CD4-positive, alpha-beta T cell (primary cell): ENCODE results near the gene CD38. TPM values are rescaled to one million over a fixed set of nuclear protein-coding genes. Genes with fewer than 3 reads are reported as not detected.

ENCODE experiments used
- ATAC-seq: fragments of 200-7000 bp; cut with Tn5 transposase; one replicate; pipeline ENCODE4 v1.10.0; 2022; ENCODE audit warnings: mild to moderate bottlenecking; ENCODE audit not compliant: poor library complexity
- CTCF ChIA-PET: fragments of 350-600 bp; sonication (Branson Sonifier 250); formaldehyde crosslinking; loops from one replicate; lab custom pipeline; 2021; ENCODE audit warnings: antibody characterized with exemption, inconsistent platforms; lab: Charles Lee
- POLR2A ChIA-PET: fragments of 350-600 bp; sonication (Branson Sonifier 250); formaldehyde crosslinking; loops from one replicate; lab custom pipeline; 2021; ENCODE audit warnings: antibody characterized with exemption, inconsistent platforms; lab: Charles Lee
- DNase-seq, 14 experiments: peaks; one replicate each; pipeline ENCODE4 v3.0.0-alpha.2; 2013 to 2020; ENCODE audit warnings: mixed read lengths in 2 of 14
- H3K27ac ChIP-seq, 2 donors: one replicate each; pipeline versions ENCODE4 v1.5.1 to v1.7.0; 2013; ENCODE audit warnings: low read length in 2 of 2, low read depth in 1 of 2, mild to moderate bottlenecking in 1 of 2
- H3K27me3 ChIP-seq, 2 experiments: 1 replicate in 1 of 2; 2 replicates in 1 of 2; pipeline versions ENCODE4 v1.6.1 to v1.7.0; 2013; ENCODE audit warnings: low read length in 2 of 2, control low read depth in 1 of 2, mild to moderate bottlenecking in 1 of 2, moderate library complexity in 1 of 2; ENCODE audit not compliant: insufficient read depth in 2 of 2, control insufficient read depth in 1 of 2
- H3K36me3 ChIP-seq: one replicate; pipeline ENCODE4 v1.6.1; 2013; ENCODE audit warnings: low read length, control low read depth; ENCODE audit not compliant: insufficient read depth
- H3K4me1 ChIP-seq: one replicate; pipeline ENCODE4 v1.6.1; 2013; ENCODE audit warnings: low read length, control low read depth; ENCODE audit not compliant: insufficient read depth
- H3K4me3 ChIP-seq: one replicate; pipeline ENCODE4 v1.5.1; 2013; ENCODE audit warnings: mild to moderate bottlenecking, low read length, moderate library complexity
- H3K9me3 ChIP-seq, 2 experiments: 1 replicate in 1 of 2; 2 replicates in 1 of 2; pipeline versions ENCODE4 v1.6.1 to v1.7.0; 2013; ENCODE audit warnings: low read length in 2 of 2, mild to moderate bottlenecking in 2 of 2, control low read depth in 1 of 2, moderate library complexity in 1 of 2; ENCODE audit not compliant: control insufficient read depth in 1 of 2, insufficient read depth in 1 of 2
- H3K27ac Mint-ChIP-seq: one replicate; pipeline ENCODE4 v1.8.0; 2020; ENCODE audit warnings: mixed read lengths
- H3K27me3 Mint-ChIP-seq: one replicate; pipeline ENCODE4 v1.8.0; 2021; ENCODE audit warnings: mixed read lengths
- H3K36me3 Mint-ChIP-seq: one replicate; pipeline ENCODE4 v1.8.0; 2021; ENCODE audit warnings: low read depth, mixed read lengths
- H3K4me1 Mint-ChIP-seq: one replicate; pipeline ENCODE4 v1.8.0; 2021; ENCODE audit warnings: low read depth, mixed read lengths
- H3K4me3 Mint-ChIP-seq: one replicate; pipeline ENCODE4 v1.8.0; 2020; ENCODE audit warnings: mild to moderate bottlenecking, mixed read lengths
- H3K9me3 Mint-ChIP-seq: one replicate; pipeline ENCODE4 v1.8.0; 2020; ENCODE audit warnings: mixed read lengths
- CTCF ChIP-seq: fragments of 200-600 bp; IDR thresholded peaks from one replicate; pipeline ENCODE4 v1.8.0; 2022; ENCODE audit warnings: antibody characterized with exemption, mild to moderate bottlenecking
- intact Hi-C, 2 experiments: fragments of 100-400 bp; cut with DNase I in 1 of 2; cut with micrococcal nuclease in 1 of 2; formaldehyde crosslinking; loops; one replicate each; pipeline versions ENCODE4 v1.15.1 to v1.9.0; 2023 to 2025; cut with DNase I, micrococcal nuclease
- total RNA-seq, 174 experiments: library from RNA in 2 of 174; stranded (reverse) in 2 of 174; gene quantifications; one replicate each; pipeline ENCODE4 v1.2.3 and lab custom pipeline; 2021 to 2026

Gene CD38
- total RNA-seq, 2 experiments from 2014 or later, result 9.6 to 9.9 TPM

DNA sequence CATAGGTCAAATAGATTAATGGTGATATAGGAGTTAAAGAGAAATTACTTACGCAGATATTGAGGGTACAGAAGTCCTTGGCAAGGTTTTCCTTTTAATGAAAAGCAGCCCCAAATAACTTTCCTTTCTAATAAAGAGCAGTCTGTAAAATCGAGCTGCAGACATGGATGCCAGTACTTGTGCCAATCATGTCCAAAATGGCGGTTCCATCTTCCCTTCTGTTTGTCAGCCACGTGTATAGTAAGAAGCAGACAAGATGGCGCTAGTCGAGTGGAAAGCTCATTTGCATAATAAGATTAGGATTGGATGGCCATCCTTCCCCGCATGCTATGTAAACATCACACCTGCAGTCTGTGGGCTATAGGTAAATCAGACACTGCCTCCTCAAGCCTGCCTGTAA lies 92.0 kb downstream of the CD38 start:
- Histone ChIP-seq H3K27ac (no peak overlapping the region), H3K36me3 (no peaks in the 10 kb centered on the region), H3K4me3 (no peak overlapping the region), H3K27me3 (peaks cover 0 to 3% of the 10 kb centered on the region in 2 experiments), H3K9me3 (no peaks in the 10 kb centered on the region), H3K4me1 (no peaks in the 10 kb centered on the region)
- ATAC-seq (no peak), DNase-seq (no peak)
- H3K4me1 Mint-ChIP-seq, result no peaks in the 10 kb centered on the region
- no peak for TF ChIP-seq CTCF
- ChIA-PET CTCF (interaction anchor here (1.3 kb wide), 1 partner anchor 12 kb away, joined by 3 read pairs; no protein-coding TSS in a partner anchor), POLR2A (no interaction called here)
- intact Hi-C loops, result no loop called here
- no peaks in the 10 kb centered on the region for H3K9me3 Mint-ChIP-seq
- H3K4me3 Mint-ChIP-seq, result no peak overlapping the region
- H3K27ac Mint-ChIP-seq, result no peak overlapping the region
- no peaks in the 10 kb centered on the region for H3K27me3 Mint-ChIP-seq
- no peaks in the 10 kb centered on the region for H3K36me3 Mint-ChIP-seq

DNA sequence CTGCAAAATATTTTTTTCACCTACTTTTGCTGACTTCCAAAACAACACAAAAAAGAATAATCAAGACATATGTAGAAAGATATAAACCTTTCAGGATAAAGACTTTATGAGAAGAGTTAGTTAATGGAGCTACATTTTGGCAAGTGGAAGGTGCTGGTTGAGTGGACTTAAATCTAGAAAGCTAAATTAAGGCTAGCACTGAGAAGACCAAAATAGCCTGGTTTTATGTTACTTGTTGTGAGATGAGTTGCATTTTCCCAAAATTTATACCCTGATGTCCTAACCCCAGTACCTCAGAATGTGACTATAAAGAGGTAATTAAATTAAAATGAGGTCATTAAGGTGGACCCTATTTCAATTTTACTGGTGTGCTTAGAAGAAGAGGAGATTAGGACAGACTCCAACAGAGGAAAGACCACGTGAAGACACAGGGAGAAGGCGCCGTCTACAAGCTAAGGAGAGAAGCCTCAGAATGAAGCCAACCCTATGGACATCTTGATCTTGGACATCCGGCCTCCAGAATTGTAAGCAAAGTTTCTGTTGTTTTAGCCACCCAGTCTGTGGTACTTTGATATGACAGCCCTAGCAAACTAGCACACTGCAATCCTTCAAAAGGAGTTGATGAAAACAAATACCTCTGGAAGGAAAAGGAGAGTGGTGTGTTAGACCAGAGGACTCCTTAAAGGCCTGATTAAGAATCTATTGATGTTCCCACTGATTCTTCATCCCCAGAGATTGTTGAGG lies 93.0 kb downstream of the CD38 start:
- ATAC-seq, result no peak
- H3K27ac Mint-ChIP-seq, result no peak overlapping the region
- POLR2A ChIA-PET, result no interaction called here
- no peak for DNase-seq
- no peaks in the 10 kb centered on the region for H3K9me3 Mint-ChIP-seq
- no peaks in the 10 kb centered on the region for H3K4me1 ChIP-seq
- no peak overlapping the region for H3K27ac ChIP-seq
- H3K9me3 ChIP-seq, result no peaks in the 10 kb centered on the region
- peaks cover 0 to 3% of the 10 kb centered on the region in 2 experiments for H3K27me3 ChIP-seq
- H3K4me3 ChIP-seq, result no peak overlapping the region
- no peaks in the 10 kb centered on the region for H3K27me3 Mint-ChIP-seq
- intact Hi-C loops, result no loop called here
- no peak for TF ChIP-seq CTCF
- H3K36me3 Mint-ChIP-seq, result no peaks in the 10 kb centered on the region
- CTCF ChIA-PET, result interaction anchor here (1.3 kb wide), 1 partner anchor 11 kb away, joined by 3 read pairs; no protein-coding TSS in a partner anchor
- H3K4me1 Mint-ChIP-seq, result no peaks in the 10 kb centered on the region
- H3K4me3 Mint-ChIP-seq, result no peak overlapping the region
- H3K36me3 ChIP-seq, result no peaks in the 10 kb centered on the region

GRCh38 chr4:15873117-15873516 lies 95.0 kb downstream of the CD38 start:
- Mint-ChIP-seq H3K4me3 (no peak overlapping the region), H3K27me3 (no peaks in the 10 kb centered on the region), H3K4me1 (no peaks in the 10 kb centered on the region), H3K36me3 (no peaks in the 10 kb centered on the region), H3K9me3 (no peaks in the 10 kb centered on the region), H3K27ac (no peak overlapping the region)
- no peak overlapping the region for H3K4me3 ChIP-seq
- ChIA-PET CTCF (no interaction called here), POLR2A (no interaction called here)
- peaks cover 0 to 3% of the 10 kb centered on the region in 2 experiments for H3K27me3 ChIP-seq
- no peaks in the 10 kb centered on the region for H3K36me3 ChIP-seq
- peaks cover 0 to 4% of the 10 kb centered on the region in 2 experiments for H3K9me3 ChIP-seq
- no peaks in the 10 kb centered on the region for H3K4me1 ChIP-seq
- DNase-seq (no peak), ATAC-seq (no peak)
- no peak overlapping the region for H3K27ac ChIP-seq
- intact Hi-C loops, result no loop called here
- TF ChIP-seq CTCF, result no peak
